HepG2 (cell line): Measurements from ENCODE around the gene TM4SF18. TPM values are rescaled to one million over a fixed set of nuclear protein-coding genes. Genes with fewer than 3 reads are reported as not detected.

Source experiments
- CCAR2 ChIP-seq: fragments of 200-400 bp; formaldehyde crosslinking; optimal IDR thresholded peaks from 2 replicates; pipeline ENCODE3; 2018; ENCODE audit warnings: low read depth, mild to moderate bottlenecking, low read length, moderate library complexity
- DR1 ChIP-seq: sonication (generic); formaldehyde crosslinking; IDR thresholded peaks from 2 replicates; pipeline ENCODE4 v1.8.0; 2021; ENCODE audit warnings: mild to moderate bottlenecking, missing genetic modification reagents, inconsistent platforms
- ESRRA ChIP-seq: sonication (generic); formaldehyde crosslinking; IDR thresholded peaks from 2 replicates; pipeline ENCODE4 v1.5.1; 2020; ENCODE audit warnings: mild to moderate bottlenecking, low read depth, missing genetic modification reagents
- GLMP ChIP-seq: sonication (generic); formaldehyde crosslinking; IDR thresholded peaks from 2 replicates; pipeline ENCODE4 v1.9.0; 2021; ENCODE audit warnings: missing genetic modification reagents, mild to moderate bottlenecking, borderline replicate concordance
- HMG20A ChIP-seq: IDR thresholded peaks from 2 replicates; pipeline ENCODE4 v1.6.1; 2016; ENCODE audit warnings: borderline replicate concordance
- HOXA3 ChIP-seq: sonication (generic); formaldehyde crosslinking; IDR thresholded peaks from 2 replicates; pipeline ENCODE4 v1.5.0; 2020; ENCODE audit warnings: missing genetic modification reagents
- IRX3 ChIP-seq: sonication (generic); formaldehyde crosslinking; IDR thresholded peaks from 2 replicates; pipeline ENCODE4 v1.8.1; 2023; ENCODE audit warnings: mild to moderate bottlenecking, low read depth, missing genetic modification reagents, borderline replicate concordance
- JARID2 ChIP-seq: sonication (generic); formaldehyde crosslinking; IDR thresholded peaks from 2 replicates; pipeline ENCODE4 v1.8.1; 2023; ENCODE audit warnings: missing genetic modification reagents, inconsistent platforms; ENCODE audit not compliant: insufficient replicate concordance
- MED1 ChIP-seq: sonication (generic); formaldehyde crosslinking; IDR thresholded peaks from 2 replicates; pipeline ENCODE4 v1.4.0; 2020; ENCODE audit warnings: missing genetic modification reagents
- MTF2 ChIP-seq: sonication (generic); formaldehyde crosslinking; IDR thresholded peaks from 2 replicates; pipeline ENCODE4 v1.5.0; 2020; ENCODE audit warnings: missing genetic modification reagents, borderline replicate concordance
- NFIC ChIP-seq: IDR thresholded peaks from 2 replicates; pipeline ENCODE4 v1.6.1; 2012; ENCODE audit warnings: mild to moderate bottlenecking, low read length, inconsistent platforms
- PAWR ChIP-seq: sonication (generic); formaldehyde crosslinking; IDR thresholded peaks from 2 replicates; pipeline ENCODE4 v1.4.0; 2020; ENCODE audit warnings: missing genetic modification reagents, mild to moderate bottlenecking, borderline replicate concordance
- PITX1 ChIP-seq: sonication (generic); formaldehyde crosslinking; IDR thresholded peaks from 2 replicates; pipeline ENCODE4 v1.5.1; 2020; ENCODE audit warnings: mild to moderate bottlenecking, missing genetic modification reagents
- POLR2G ChIP-seq: fragments of 200-400 bp; formaldehyde crosslinking; IDR thresholded peaks from 2 replicates; pipeline ENCODE4 v1.6.1; 2018; ENCODE audit warnings: mild to moderate bottlenecking, low read depth, low read length, moderate library complexity
- RBM39 ChIP-seq: fragments of 200-400 bp; formaldehyde crosslinking; IDR thresholded peaks from one replicate; pipeline ENCODE4 v1.6.1; 2018; ENCODE audit warnings: antibody characterized with exemption, mild to moderate bottlenecking, low read depth, low read length; ENCODE audit not compliant: poor library complexity, severe bottlenecking
- SKI ChIP-seq: fragments of 450-650 bp; IDR thresholded peaks from one replicate; pipeline ENCODE4 v1.6.1; 2018; ENCODE audit warnings: mild to moderate bottlenecking; ENCODE audit not compliant: partially characterized antibody
- SMARCE1 ChIP-seq: fragments of 450-650 bp; IDR thresholded peaks from 2 replicates; pipeline ENCODE4 v1.6.1; 2017; ENCODE audit warnings: borderline replicate concordance
- TCF12 ChIP-seq, 2 experiments: fragments of 450-650 bp in 1 of 2; sonication (generic) in 1 of 2; formaldehyde crosslinking in 1 of 2; IDR thresholded peaks; 2 replicates each; pipeline versions ENCODE4 v1.6.1 to v1.8.0; 2017 to 2022; ENCODE audit warnings: antibody characterized with exemption in 1 of 2, mild to moderate bottlenecking in 1 of 2, missing genetic modification reagents in 1 of 2, moderate library complexity in 1 of 2
- TOPORS ChIP-seq: sonication (generic); formaldehyde crosslinking; IDR thresholded peaks from 2 replicates; pipeline ENCODE4 v1.8.0; 2023; ENCODE audit warnings: mild to moderate bottlenecking, missing genetic modification reagents
- ZBTB43 ChIP-seq: sonication (generic); formaldehyde crosslinking; conservative IDR thresholded peaks from 2 replicates; pipeline ENCODE4 v1.4.0; 2020; ENCODE audit warnings: missing genetic modification reagents
- ZFP37 ChIP-seq: sonication (generic); formaldehyde crosslinking; IDR thresholded peaks from 2 replicates; pipeline ENCODE4 v1.4.0; 2020; ENCODE audit warnings: missing genetic modification reagents, borderline replicate concordance
- ZMYM4 ChIP-seq: sonication (generic); formaldehyde crosslinking; IDR thresholded peaks from 2 replicates; pipeline ENCODE4 v1.8.1; 2023; ENCODE audit warnings: mild to moderate bottlenecking, missing genetic modification reagents
- ZNF138 ChIP-seq: sonication (generic); formaldehyde crosslinking; IDR thresholded peaks from 2 replicates; pipeline ENCODE4 v1.5.0; 2020; ENCODE audit warnings: mild to moderate bottlenecking, low read depth, missing genetic modification reagents
- ZNF251 ChIP-seq: sonication (generic); formaldehyde crosslinking; IDR thresholded peaks from 2 replicates; pipeline ENCODE4 v1.9.0; 2021; ENCODE audit warnings: mild to moderate bottlenecking, missing genetic modification reagents
- ZNF264 ChIP-seq: sonication (generic); formaldehyde crosslinking; IDR thresholded peaks from 2 replicates; pipeline ENCODE4 v1.4.0; 2020; ENCODE audit warnings: missing genetic modification reagents
- ZNF547 ChIP-seq: sonication (generic); formaldehyde crosslinking; IDR thresholded peaks from 2 replicates; pipeline ENCODE4 v1.5.1; 2020; ENCODE audit warnings: mild to moderate bottlenecking, missing genetic modification reagents
- ZNF562 ChIP-seq: sonication (generic); formaldehyde crosslinking; IDR thresholded peaks from 2 replicates; pipeline ENCODE4 v1.8.0; 2022; ENCODE audit warnings: missing genetic modification reagents, borderline replicate concordance
- polyA plus RNA-seq, 8 experiments: library from polyadenylated mRNA; depleted of rRNA in 3 of 8; stranded (reverse) in 7 of 8; unstranded in 1 of 8; fragments of >200 nt; fragmentation: Illumina TruSeq in 4 of 8; extraction: Trizol in 4 of 8; gene quantifications; 2 replicates each; pipeline versions ENCODE4 v1.2.1 to v1.2.3, GENCODE V29; 2011 to 2016; ENCODE audit warnings: low read depth in 4 of 8, missing spikeins in 1 of 8, mixed read lengths in 1 of 8; ENCODE audit not compliant: insufficient read depth in 1 of 8
- total RNA-seq, 5 experiments: library from RNA; depleted of rRNA; stranded (reverse); fragments of >200 nt; fragmentation: Illumina TruSeq; extraction: Trizol; gene quantifications; 2 replicates each; pipeline ENCODE4 v1.2.3, GENCODE V29; 2016; ENCODE audit warnings: low read depth in 1 of 5
- TF ChIP-seq, protein P1 (sequence below): sonication (generic); formaldehyde crosslinking; IDR thresholded peaks from 2 replicates; pipeline ENCODE4 v1.4.0; 2020; ENCODE audit warnings: missing genetic modification reagents

Gene TM4SF18
- total and polyA plus RNA-seq, 2 of the 13 experiments (the other 11 are each of a cell fraction or from before 2014, with no cell fraction given) = 0.15 TPM; not detected in 1

- TF ChIP-seq ZBTB43 (CRISPR knock-in tag) = no peak
- peak; percentile 84 for TF ChIP-seq MED1 (CRISPR knock-in tag)
- peak; percentile 87 for TF ChIP-seq PITX1 (CRISPR knock-in tag)
- TF ChIP-seq RBM39 = no peak
- TF ChIP-seq JARID2 (CRISPR knock-in tag) = no peak
- TF ChIP-seq, protein P1, sequence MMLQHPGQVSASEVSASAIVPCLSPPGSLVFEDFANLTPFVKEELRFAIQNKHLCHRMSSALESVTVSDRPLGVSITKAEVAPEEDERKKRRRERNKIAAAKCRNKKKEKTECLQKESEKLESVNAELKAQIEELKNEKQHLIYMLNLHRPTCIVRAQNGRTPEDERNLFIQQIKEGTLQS (CRISPR knock-in tag) = no peak
- no peak for TF ChIP-seq TCF12 (IDR thresholded peaks at IDR 0.05)
- peak; percentile 53; the same call in 1 of the 2 replicates for TF ChIP-seq TCF12 (CRISPR knock-in tag; IDR thresholded peaks at IDR 0.05)
- TF ChIP-seq DR1 (CRISPR knock-in tag) = no peak
- TF ChIP-seq IRX3 (CRISPR knock-in tag) = no peak
- TF ChIP-seq SKI = no peak
- no peak for TF ChIP-seq CCAR2
- no peak for TF ChIP-seq ZFP37 (CRISPR knock-in tag)
- TF ChIP-seq HOXA3 (CRISPR knock-in tag) = peak; percentile 48; the same call in 1 of the 2 replicates
- TF ChIP-seq ZNF547 = no peak
- peak; percentile 39; the same call in 1 of the 2 replicates for TF ChIP-seq ESRRA
- no peak for TF ChIP-seq TOPORS (CRISPR knock-in tag)
- peak; percentile 22; the same call in 1 of the 2 replicates for TF ChIP-seq HMG20A (CRISPR knock-in tag)
- peak; percentile 65 for TF ChIP-seq ZMYM4
- TF ChIP-seq PAWR (CRISPR knock-in tag) = no peak
- no peak for TF ChIP-seq ZNF138 (CRISPR knock-in tag)
- 0 out of 2 replicates have a peak, but pooled peaks have one; percentile 45 for TF ChIP-seq ZNF264 (CRISPR knock-in tag)
- TF ChIP-seq SMARCE1 = no peak
- no peak for TF ChIP-seq POLR2G
- no peak for TF ChIP-seq ZNF251
- TF ChIP-seq ZNF562 (CRISPR knock-in tag) = no peak
- no peak for TF ChIP-seq MTF2 (CRISPR knock-in tag)
- TF ChIP-seq NFIC = peak; percentile 43; the same call in 1 of the 2 replicates
- TF ChIP-seq GLMP (CRISPR knock-in tag) = no peak
Observed at GRCh38 chr3:149381173-149382100, 48.0 kb upstream of the TM4SF18 start (continued).
